Measurements from ENCODE around the gene SERPINE2.

The SERPINE2 gene

GRCh38 chr2:223976635-223977226, 62.4 kb downstream of the SERPINE2 start:
- DNase-seq (ENCODE audit: low read depth, low spot score), result no peak

GRCh38 chr2:223973606-223974005, 65.5 kb downstream of the SERPINE2 start:
- DNase-seq (ENCODE audit: low read depth, low spot score), result no peak

DNA sequence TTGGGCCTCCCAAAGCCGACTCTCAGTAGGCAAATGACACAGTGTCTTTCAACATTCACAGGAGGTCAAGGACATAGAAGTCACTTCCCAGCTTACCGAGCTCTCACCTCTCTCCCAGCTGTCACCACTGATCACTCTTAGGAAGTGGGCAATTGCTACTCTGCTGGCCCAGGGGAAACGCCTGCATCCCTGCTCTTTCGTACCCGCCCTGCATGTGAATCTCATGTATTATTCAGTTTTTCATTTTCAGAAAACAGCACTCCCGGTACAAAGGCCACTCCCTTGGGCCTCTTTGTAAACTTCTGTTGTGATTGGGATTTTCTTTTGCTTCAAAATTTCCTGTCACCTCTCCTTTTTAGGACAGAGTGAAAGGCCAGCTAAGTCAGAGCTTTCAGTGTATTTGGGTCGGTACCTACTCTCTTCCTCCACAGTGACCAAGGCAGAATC, 66.4 kb downstream of the SERPINE2 start:
- DNase-seq (ENCODE audit: low read depth, low spot score), result no peak

- DNase-seq (ENCODE audit: low read depth, low spot score), result no peak
Observed at GRCh38 chr2:223971731-223972130, 67.4 kb downstream of the SERPINE2 start.

- DNase-seq (ENCODE audit: low read depth, low spot score), result peak; percentile 12
Observed at GRCh38 chr2:223970343-223971128, 68.5 kb downstream of the SERPINE2 start.

GRCh38 chr2:223969856-223970255, 69.2 kb downstream of the SERPINE2 start:
- no peak for DNase-seq (ENCODE audit: low read depth, low spot score)

GRCh38 chr2:223969315-223969714, 69.8 kb downstream of the SERPINE2 start:
- no peak for DNase-seq (ENCODE audit: low read depth, low spot score)

- DNase-seq (ENCODE audit: low read depth, low spot score), result no peak
Observed at GRCh38 chr2:223967981-223968380, 71.1 kb downstream of the SERPINE2 start.

GRCh38 chr2:223959688-223960087, 79.4 kb downstream of the SERPINE2 start:
- DNase-seq (ENCODE audit: low read depth, low spot score), result no peak

DNA sequence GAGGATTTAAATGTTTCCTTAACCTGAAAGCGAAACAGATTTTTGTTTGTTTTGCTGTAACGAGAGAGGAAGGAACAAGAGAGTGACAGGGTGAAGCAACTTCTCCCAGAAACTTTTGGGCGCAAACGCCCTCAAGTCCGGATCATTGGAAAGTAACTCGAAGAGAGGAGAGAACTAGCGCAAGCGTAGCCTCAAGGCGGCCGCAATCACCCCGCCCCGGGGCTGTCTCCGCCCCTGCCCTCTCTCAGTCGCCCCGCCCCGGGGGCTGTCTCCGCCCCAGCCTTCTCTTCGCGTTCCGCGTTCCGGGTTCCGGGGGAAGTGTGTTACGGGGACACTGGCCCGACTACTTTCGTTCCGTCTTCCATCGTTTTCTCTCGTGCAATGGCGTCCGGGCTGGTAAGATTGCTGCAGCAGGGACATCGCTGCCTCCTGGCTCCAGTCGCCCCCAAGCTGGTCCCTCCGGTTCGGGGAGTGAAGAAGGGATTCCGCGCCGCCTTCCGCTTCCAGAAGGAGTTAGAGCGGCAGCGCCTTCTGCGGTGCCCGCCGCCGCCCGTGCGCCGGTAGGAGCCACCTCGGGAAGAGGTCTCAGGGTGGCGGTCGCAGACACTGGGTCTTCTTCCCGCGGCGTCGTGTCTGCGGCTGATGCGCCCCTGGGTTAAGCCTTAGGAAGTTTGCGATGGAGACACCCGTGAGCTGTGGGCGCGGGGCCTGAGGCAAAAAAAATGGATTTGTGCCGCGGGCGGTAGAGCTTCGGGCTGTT, 81.8 kb downstream of the SERPINE2 start, which contains the start of gene MRPL44:
Gene MRPL44 (plus strand): TSS at position 372 of the 760 bp plus-strand sequence. CDS start 10 bp downstream, at position 382.
- peak; percentile 94 for DNase-seq (ENCODE audit: low read depth, low spot score)

DNA sequence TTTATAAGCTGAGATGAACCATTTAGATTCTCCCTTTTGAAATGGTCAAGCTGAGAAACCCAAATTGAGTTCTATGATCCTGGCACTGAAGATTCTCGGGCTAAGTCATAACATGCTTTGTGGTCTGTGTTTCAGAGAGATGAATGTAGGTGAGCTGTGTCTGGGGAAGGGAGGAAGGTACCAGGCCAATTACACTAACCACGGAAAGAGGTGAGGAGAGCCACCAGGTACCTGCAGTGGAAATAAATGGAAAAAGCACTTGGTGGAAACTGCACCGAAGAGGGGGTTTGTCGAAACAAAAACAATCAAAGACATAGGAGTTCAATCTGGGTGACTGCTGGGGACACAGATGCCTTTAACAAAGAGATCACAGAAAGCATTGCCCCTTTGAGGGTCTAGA, 82.8 kb downstream of the SERPINE2 start:
- DNase-seq (ENCODE audit: low read depth, low spot score), result no peak

DNA sequence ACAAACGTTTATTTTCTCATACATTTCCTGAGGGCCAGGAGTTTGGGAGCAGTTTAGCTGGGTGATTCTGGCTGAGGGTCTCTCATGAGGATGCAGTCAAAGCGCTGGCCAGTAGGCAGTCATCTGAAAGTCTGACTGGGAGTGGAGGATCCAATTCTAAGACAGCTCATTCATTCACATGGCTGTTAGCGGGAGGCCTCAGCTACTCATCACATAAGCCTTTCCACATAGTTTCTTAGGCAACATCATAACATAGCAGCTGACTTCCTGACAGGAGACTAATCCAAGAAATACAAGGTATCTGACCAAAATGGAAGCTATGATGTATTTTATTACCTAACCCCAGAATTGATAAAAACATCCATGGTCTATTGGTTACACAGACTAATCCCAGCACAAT, 84.7 kb downstream of the SERPINE2 start:
- DNase-seq (ENCODE audit: low read depth, low spot score), result no peak

DNA sequence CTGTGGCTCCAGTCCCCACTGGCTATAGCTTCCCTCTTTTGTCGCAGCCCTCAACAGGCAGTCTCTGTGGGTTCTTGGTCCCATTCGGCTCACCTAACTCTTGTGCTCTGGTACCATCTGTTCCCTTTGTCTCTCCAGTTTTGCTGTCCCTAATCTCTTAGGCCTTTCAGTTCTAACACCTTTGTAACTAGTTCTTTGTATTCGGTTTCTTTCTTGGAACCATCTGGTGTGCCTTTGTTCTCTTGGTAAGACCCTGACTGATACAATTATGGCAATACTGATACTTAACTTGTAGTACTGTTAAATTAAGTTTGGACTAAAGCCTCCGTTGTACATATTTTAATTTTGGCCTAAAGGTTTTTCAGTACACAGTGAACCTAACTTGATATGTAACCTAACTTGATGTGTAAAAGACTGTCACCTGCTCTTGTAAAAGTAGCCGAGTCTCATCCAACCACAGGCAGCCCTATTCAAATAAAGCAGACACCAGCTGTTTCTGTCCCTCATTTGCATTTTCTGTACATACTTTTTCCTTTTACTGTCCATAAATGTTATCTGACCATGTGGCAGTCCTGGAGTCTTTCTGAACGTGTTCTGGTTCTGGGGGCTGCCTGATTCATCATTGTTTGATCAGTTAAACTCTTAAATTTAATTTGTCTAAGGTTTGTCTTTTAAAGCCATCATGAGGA, 86.7 kb downstream of the SERPINE2 start:
- DNase-seq (ENCODE audit: low read depth, low spot score), result no peak

DNA sequence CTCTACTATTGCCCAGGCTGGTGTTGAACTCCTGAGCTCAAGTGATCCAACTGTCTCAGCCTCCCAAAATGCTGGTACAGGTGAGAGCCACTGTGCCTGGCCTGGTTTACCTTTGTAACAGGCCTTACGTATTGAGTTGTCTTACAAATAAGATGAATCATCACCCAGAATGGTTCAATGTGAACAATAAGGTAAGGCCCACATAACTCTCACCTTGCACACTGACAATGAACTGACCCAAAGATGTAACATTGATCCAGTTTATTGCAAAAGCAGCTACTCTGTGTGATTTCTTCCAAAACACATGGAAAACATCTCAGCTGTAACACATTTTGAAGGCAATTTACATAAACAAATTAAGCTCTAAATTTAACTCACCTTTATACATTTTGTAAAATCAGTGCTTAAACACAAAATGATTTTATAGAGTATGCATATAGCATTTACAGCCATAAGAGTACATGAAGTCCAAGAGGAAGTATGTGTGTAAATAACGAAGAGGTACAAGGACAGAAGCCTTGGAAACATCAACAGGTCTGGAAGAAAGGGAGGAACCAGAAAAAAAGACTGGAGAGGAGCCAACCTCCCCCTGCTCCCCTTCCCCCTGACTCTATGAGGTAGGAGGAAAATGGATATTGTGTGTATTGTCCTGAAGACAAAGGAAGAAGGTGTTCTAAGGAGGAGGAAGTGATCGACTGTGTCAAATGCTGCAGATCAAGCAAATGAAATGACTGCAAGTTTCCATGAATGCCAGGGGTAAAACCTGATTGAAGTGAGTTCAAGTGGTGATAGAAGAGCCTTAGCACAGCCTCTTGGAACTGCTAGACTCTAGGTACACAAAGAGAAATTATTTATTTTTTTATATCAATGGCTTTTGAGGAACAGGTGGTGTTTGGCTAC, 88.4 kb downstream of the SERPINE2 start:
- DNase-seq (ENCODE audit: low read depth, low spot score), result no peak

DNA sequence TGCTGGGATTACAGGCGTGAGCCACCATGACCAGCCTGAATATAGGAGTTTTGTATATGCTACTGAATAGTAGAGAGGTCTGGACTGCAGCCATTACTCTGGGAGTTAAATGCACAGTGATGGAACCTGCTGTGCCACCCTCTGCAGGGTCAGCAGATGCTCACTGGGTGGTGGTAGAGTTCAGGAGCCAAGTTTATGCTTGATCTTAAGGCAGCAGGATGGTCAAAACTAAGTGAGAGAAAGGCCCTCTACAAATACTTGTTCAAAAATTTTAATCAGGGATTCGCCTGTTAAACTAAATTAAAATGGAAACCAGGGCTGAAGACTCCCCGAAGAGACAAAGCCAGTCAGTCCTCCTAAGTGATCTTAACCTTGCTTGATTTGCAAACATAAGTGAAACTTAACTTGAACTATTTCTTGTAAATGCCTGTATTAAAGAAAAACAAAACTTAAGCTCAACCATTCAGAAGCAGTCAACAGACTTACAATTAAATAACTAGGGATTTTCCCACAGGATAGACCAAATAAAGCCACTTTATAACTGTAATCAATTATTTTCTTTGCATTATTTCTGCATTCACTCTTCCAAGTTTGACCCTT, 89.7 kb downstream of the SERPINE2 start:
- DNase-seq (ENCODE audit: low read depth, low spot score), result no peak

DNA sequence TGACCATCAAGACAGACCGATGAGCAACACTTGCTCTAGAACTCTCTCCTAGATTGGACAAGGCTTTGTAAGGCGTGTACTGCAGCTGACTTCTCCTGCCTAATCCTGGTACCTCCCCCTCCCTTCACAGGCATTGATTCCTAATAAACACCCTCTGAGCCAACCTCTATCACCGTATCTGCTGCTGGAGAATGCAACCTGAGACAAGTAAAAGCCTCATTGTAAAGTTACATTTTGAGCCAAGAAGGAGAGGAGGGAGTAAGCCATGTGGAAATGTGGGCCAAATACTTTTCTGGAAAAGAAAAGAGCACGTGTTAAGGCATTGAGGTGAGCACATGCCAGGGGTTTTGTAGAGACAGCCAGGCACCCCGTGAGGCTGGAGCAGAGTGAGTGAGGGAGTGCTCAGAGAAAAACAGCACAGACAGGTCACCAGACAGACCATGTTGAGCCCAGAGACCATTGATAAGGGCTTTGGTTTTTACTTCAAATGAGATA, 91.3 kb downstream of the SERPINE2 start:
- DNase-seq (ENCODE audit: low read depth, low spot score), result no peak

DNA sequence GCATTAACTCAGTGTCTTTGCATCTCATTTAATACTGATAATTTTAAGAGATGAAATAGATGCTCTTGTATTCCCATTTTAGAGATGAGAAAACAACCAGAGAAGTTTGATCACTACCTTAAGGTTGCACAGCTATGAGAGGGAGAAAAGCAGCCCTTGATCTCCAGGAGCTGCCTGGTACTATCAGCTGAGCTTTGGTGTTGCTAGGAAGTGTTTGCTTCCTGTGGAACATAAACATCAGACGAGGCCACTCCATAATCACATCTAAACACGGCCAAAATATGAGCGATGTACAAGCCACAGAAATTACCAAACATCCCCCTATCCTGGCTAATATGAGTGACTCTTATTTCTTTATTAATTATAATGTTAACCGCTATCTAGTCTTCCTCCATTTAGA, 93.3 kb downstream of the SERPINE2 start:
- DNase-seq (ENCODE audit: low read depth, low spot score), result no peak

DNA sequence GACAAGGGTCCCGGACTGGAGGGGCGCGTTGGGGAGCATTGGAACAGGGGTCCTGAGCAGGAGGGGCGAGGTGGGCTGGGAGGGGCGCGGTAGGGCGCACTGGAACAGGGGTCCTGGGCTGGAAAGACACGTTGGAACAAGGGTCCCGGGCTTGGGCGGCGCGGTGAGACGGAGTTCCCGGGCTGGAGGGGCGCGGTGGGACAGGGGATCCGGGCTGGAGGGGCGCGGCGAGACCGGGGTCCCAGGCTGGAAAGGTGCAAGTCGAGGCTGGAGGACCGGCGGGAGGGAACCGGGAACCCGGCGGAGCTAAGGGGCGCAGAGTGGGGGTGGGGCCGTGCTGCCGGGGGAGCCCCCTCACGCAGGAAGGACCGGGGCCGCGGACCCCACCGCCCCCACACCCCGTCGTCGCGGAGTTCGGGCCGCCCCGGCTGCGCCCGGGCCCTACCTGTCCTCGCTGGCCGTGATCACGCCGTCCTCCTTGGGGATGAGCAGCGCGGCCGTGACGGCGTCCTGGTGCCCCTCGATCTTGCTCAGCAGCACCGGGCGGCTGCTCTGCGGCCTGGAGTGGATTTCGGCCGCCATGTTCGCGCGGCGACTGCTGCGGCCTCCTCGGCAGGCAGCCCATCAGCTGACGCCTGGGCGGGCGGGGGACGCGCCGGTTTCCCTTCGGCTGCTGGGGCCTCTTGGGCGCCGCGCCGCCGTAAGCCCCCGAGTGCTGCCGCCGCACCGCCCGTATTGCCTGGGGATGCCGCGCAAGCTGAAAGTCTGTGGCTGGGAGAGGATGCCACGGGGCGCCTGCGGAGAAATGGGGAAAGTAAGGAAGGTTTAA, 94.2 kb downstream of the SERPINE2 start, which contains the start of gene WDFY1:
Gene WDFY1 (minus strand): TSS at position 633 of the 829 bp plus-strand sequence. CDS start 51 bp downstream, at position 582.
- peak; percentile 54 for DNase-seq (ENCODE audit: low read depth, low spot score)

DNA sequence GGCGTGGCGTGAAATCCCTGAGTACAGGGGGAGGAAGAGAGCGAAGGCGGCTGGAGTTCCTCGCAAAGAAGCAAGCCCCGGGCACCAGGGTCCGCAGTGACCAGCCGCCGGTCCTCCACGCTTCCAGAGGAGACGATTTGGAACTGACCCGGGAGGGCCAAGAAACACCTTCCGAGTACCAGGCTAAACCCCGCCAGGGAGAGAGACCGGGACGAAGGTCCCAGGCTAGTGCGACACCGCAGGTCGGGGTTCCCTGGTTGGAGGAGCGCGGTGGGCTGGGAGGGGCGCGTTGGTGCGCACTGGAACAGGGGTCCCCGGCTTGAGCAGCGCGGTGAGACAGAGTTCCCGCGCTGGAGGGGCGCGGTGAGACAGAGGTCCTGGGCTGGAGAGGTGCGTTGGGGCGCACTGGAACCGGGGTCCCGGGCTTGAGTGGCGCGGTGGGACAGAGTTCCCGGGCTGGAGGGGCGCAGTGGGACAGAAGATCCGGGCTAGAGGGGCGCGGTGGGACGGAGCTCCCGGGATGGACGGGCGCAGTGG, 94.9 kb downstream of the SERPINE2 start:
- no peak for DNase-seq (ENCODE audit: low read depth, low spot score)
